Measurements from ENCODE around the gene ACP2. TPM values are rescaled to one million over a fixed set of nuclear protein-coding genes. Genes with fewer than 3 reads are reported as not detected.

ACP2 gene
- total and polyA plus RNA-seq, 4 donors = 40.6 to 74.7 (median 60.8) TPM

DNA sequence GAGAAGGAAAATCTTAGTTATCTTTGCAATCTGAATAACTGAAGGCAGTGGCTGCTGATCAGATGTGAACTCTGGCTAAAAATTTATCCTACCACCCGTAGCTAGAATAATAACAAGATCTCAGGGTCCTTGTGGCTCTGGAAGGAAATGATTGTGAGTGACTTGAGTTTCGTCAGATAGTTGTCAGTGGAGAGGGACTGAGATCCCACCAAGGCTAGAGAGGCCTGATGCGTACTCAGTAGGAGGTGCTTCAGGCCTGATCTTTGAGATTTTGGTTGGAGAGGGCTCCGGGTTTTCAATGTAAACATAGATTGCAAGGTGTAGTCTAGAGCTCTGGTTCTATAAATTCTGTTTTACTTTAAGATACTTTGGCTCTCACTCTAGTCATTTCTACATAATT is 22.7 kb upstream of the ACP2 start:
- Histone ChIP-seq H3K9me3 (ENCODE audit: control insufficient read depth in 4 of 4, insufficient read depth in 3 of 4, low read length in 3 of 4) (no peaks in the 10 kb centered on the region), H3K36me3 (ENCODE audit: control insufficient read depth in 4 of 4, insufficient read depth in 4 of 4, low read length in 4 of 4) (peaks cover 5 to 17% (median 11%) of the 10 kb centered on the region in 4 donors), H3K27me3 (ENCODE audit: control insufficient read depth in 3 of 3, insufficient read depth in 3 of 3, low read length in 2 of 3) (no peaks in the 10 kb centered on the region), H3K9ac (ENCODE audit: insufficient read depth in 1 of 2, low read length in 2 of 2) (peak overlapping the region in 1 of 2 donors; percentile 66), H3K4me3 (no peak overlapping the region), H3K4me1 (ENCODE audit: control insufficient read depth in 5 of 5, insufficient read depth in 5 of 5, low read length in 5 of 5) (peaks cover 9 to 32% (median 13%) of the 10 kb centered on the region in 5 donors), H3K27ac (ENCODE audit: low read depth in 1 of 2, low read length in 1 of 2) (peak overlapping the region in 1 of 2 donors; percentile 46)
- WGBS, 2 donors = 30 to 36% methylated on average over 4 of the region's 4 CpGs
- DNase-seq = no peak
- ATAC-seq (ENCODE audit: insufficient read depth, low FRiP score) = no peak
- TF ChIP-seq, protein P1, sequence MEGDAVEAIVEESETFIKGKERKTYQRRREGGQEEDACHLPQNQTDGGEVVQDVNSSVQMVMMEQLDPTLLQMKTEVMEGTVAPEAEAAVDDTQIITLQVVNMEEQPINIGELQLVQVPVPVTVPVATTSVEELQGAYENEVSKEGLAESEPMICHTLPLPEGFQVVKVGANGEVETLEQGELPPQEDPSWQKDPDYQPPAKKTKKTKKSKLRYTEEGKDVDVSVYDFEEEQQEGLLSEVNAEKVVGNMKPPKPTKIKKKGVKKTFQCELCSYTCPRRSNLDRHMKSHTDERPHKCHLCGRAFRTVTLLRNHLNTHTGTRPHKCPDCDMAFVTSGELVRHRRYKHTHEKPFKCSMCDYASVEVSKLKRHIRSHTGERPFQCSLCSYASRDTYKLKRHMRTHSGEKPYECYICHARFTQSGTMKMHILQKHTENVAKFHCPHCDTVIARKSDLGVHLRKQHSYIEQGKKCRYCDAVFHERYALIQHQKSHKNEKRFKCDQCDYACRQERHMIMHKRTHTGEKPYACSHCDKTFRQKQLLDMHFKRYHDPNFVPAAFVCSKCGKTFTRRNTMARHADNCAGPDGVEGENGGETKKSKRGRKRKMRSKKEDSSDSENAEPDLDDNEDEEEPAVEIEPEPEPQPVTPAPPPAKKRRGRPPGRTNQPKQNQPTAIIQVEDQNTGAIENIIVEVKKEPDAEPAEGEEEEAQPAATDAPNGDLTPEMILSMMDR (IDR thresholded peaks at IDR 0.05; ENCODE audit: control extremely low read depth, extremely low read depth) = no peak

DNA sequence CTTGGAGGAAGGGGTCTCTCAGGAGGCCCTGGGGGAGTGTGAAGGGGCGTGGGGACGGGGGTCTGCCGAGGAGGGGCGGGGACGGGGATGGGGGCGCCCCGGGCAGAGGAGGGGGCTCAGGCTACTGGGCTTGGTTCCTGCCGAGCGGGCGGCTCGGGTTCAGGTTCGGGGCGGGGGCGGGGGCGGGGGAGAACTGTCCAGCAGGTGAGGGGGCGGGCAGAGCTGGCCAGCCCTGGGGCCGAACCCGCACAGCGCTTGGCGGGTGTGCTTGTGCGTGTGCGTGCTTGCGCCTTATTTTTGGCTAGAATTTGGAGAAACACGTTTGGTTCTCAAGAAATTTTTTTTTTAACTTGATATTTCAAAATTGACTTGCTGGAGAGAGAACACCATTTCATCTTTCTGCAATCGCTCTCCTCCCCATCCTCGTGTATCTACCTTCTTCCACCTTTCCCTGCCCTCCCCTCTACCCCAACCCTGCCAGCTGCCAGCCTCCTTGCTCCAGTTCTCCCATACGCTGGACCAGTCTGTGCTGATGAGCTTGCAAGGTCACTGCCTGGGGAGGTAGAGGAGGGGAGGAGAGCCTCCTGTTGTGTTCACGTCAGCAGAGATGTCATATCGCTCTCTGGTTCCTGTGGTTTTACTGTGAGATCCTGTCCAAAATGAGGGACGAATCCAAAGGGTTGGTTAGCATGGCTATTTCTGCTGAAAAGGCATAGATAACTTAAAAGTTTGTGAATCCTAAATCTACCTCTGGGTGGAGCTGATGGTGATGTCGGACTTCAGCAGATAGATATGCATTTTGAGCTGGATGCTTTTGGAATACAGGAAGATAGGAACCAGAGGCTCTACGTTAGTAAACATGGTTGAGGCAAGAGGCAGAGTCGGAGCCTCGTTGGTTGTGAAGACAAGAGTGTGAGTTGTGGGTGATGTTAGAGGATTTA is 22.0 kb upstream of the ACP2 start:
- Histone ChIP-seq H3K4me1 (ENCODE audit: control insufficient read depth in 5 of 5, insufficient read depth in 5 of 5, low read length in 5 of 5) (peaks cover 7 to 32% (median 13%) of the 10 kb centered on the region in 5 donors), H3K9ac (ENCODE audit: insufficient read depth in 1 of 2, low read length in 2 of 2) (peak overlapping the region in 1 of 2 donors; percentile 66), H3K27me3 (ENCODE audit: control insufficient read depth in 3 of 3, insufficient read depth in 3 of 3, low read length in 2 of 3) (no peaks in the 10 kb centered on the region), H3K36me3 (ENCODE audit: control insufficient read depth in 4 of 4, insufficient read depth in 4 of 4, low read length in 4 of 4) (peaks cover 0 to 10% (median 5%) of the 10 kb centered on the region in 4 donors), H3K9me3 (ENCODE audit: control insufficient read depth in 4 of 4, insufficient read depth in 3 of 4, low read length in 3 of 4) (no peaks in the 10 kb centered on the region), H3K27ac (ENCODE audit: low read depth in 1 of 2, low read length in 1 of 2) (peak overlapping the region; percentile 90 to 93), H3K4me3 (peak overlapping the region; percentile 84)
- TF ChIP-seq, protein P1 (IDR thresholded peaks at IDR 0.05; ENCODE audit: control extremely low read depth, extremely low read depth) = no peak
- ATAC-seq (ENCODE audit: insufficient read depth, low FRiP score) (no peak), DNase-seq (peak in 2 of 3 donors; percentile 30 to 45)
- WGBS, 2 donors = 1% methylated on average over 29 to 34 of the region's 34 CpGs

DNA sequence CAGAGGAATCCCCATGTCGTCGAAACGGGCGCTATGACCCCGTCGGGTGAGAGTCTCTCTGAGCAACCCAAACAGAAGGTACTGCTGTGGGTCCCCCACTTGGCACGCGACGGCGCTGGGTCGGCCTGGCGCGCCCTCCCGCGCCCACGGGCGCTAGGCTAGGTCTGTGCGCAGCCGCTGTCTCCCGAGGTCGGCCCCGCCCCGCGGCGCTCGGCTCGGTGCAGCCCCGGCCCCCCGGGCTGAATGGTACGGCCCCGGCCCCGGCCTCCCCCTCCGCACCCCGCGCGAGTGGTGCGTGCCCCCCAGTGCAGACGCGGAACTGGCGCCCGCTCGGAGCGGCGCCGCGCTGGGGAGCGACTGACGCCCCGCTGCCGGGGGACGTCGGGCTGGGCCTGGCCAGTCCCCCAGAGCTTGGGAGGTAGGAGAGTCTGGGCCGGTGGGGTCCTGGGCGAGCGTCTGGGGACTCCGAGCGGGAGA is 21.3 kb upstream of the ACP2 start, which contains the start of gene MADD:
MADD (plus strand) TSS at position 305 of the 477 bp plus-strand sequence.
- H3K9me3 ChIP-seq (ENCODE audit: control insufficient read depth in 4 of 4, insufficient read depth in 3 of 4, low read length in 3 of 4) = no peaks in the 10 kb centered on the region
- H3K27ac ChIP-seq (ENCODE audit: low read depth in 1 of 2, low read length in 1 of 2) = peak within 1 kb of the TSS; percentile 90 to 96
- no peaks in the 10 kb centered on the region for H3K27me3 ChIP-seq (ENCODE audit: control insufficient read depth in 3 of 3, insufficient read depth in 3 of 3, low read length in 2 of 3)
- peak; percentile 84 to 89 (median 87) for DNase-seq
- peaks cover 0 to 5% (median 1%) of the 10 kb centered on the region in 4 donors for H3K36me3 ChIP-seq (ENCODE audit: control insufficient read depth in 4 of 4, insufficient read depth in 4 of 4, low read length in 4 of 4)
- WGBS, 2 donors = 0 to 1% methylated on average over 53 to 57 of the region's 57 CpGs
- peak within 1 kb of the TSS in 1 of 2 donors; percentile 66 for H3K9ac ChIP-seq (ENCODE audit: insufficient read depth in 1 of 2, low read length in 2 of 2)
- TF ChIP-seq, protein P1 (IDR thresholded peaks at IDR 0.05; ENCODE audit: control extremely low read depth, extremely low read depth) = no peak
- H3K4me3 ChIP-seq = peak within 1 kb of the TSS; percentile 84
- ATAC-seq (ENCODE audit: insufficient read depth, low FRiP score) = peak; percentile 93
- peaks cover 7 to 32% (median 13%) of the 10 kb centered on the region in 5 donors for H3K4me1 ChIP-seq (ENCODE audit: control insufficient read depth in 5 of 5, insufficient read depth in 5 of 5, low read length in 5 of 5)

Measured in lung (tissue), 12 donors.